ENCODE data around the gene PTTG1IP.
A peak's percentile ranks its signal among the peaks of the same experiment; 100 is the strongest.

Gene PTTG1IP

GRCh38 chr21:44895859-44896258, 22.4 kb upstream of the PTTG1IP start:
- no peak for DNase-seq (ENCODE audit: low spot score)

GRCh38 chr21:44894687-44895302, 21.3 kb upstream of the PTTG1IP start:
- no peak for DNase-seq (ENCODE audit: low spot score)

- no peak for DNase-seq (ENCODE audit: low spot score)
Measured at GRCh38 chr21:44893948-44894656, 20.6 kb upstream of the PTTG1IP start.

- no peak for DNase-seq (ENCODE audit: low spot score)
Measured at GRCh38 chr21:44893278-44893556, 19.7 kb upstream of the PTTG1IP start.

- DNase-seq (ENCODE audit: low spot score), result peak; percentile 64
Measured at GRCh38 chr21:44892536-44893277, 19.2 kb upstream of the PTTG1IP start.

GRCh38 chr21:44892095-44892494, 18.6 kb upstream of the PTTG1IP start:
- no peak for DNase-seq (ENCODE audit: low spot score)

- DNase-seq (ENCODE audit: low spot score), result no peak
Measured at GRCh38 chr21:44891631-44892031, 18.1 kb upstream of the PTTG1IP start.

- no peak for DNase-seq (ENCODE audit: low spot score)
Measured at GRCh38 chr21:44890961-44891541, 17.6 kb upstream of the PTTG1IP start.

GRCh38 chr21:44890338-44890931, 16.9 kb upstream of the PTTG1IP start:
- DNase-seq (ENCODE audit: low spot score), result no peak

- no peak for DNase-seq (ENCODE audit: low spot score)
Measured at GRCh38 chr21:44889625-44890337, 16.3 kb upstream of the PTTG1IP start.

- no peak for DNase-seq (ENCODE audit: low spot score)
Measured at GRCh38 chr21:44888581-44889550, 15.4 kb upstream of the PTTG1IP start.

GRCh38 chr21:44887807-44888580, 14.5 kb upstream of the PTTG1IP start:
- no peak for DNase-seq (ENCODE audit: low spot score)

GRCh38 chr21:44887126-44887806, 13.8 kb upstream of the PTTG1IP start:
- no peak for DNase-seq (ENCODE audit: low spot score)

- DNase-seq (ENCODE audit: low spot score), result no peak
Measured at GRCh38 chr21:44886113-44887075, 12.9 kb upstream of the PTTG1IP start.

GRCh38 chr21:44885615-44886014, 12.1 kb upstream of the PTTG1IP start:
- DNase-seq (ENCODE audit: low spot score), result no peak

GRCh38 chr21:44884097-44884496, 10.6 kb upstream of the PTTG1IP start:
- no peak for DNase-seq (ENCODE audit: low spot score)

GRCh38 chr21:44883250-44883649, 9.8 kb upstream of the PTTG1IP start:
- DNase-seq (ENCODE audit: low spot score), result no peak

- DNase-seq (ENCODE audit: low spot score), result peak; percentile 67
Measured at GRCh38 chr21:44881198-44881872, 7.8 kb upstream of the PTTG1IP start.
